Renal pelvis (tissue), 4 donors: ENCODE data around the gene CFAP300. TPM values are rescaled to one million over a fixed set of nuclear protein-coding genes. Genes with fewer than 3 reads are reported as not detected.

Experiments
- DNase-seq: peaks from one replicate; pipeline ENCODE4 v3.0.0-alpha.2; 2013
- polyA plus RNA-seq, 3 donors: library from polyadenylated mRNA; unstranded; fragments of 120-200 nt; gene quantifications; one replicate each; pipeline ENCODE4 v1.2.1, GENCODE V29; 2013; ENCODE audit not compliant: insufficient read length in 3 of 3

CFAP300 gene
- polyA plus RNA-seq, 3 donors, result 4.3 to 6.8 (median 5.6) TPM

DNA sequence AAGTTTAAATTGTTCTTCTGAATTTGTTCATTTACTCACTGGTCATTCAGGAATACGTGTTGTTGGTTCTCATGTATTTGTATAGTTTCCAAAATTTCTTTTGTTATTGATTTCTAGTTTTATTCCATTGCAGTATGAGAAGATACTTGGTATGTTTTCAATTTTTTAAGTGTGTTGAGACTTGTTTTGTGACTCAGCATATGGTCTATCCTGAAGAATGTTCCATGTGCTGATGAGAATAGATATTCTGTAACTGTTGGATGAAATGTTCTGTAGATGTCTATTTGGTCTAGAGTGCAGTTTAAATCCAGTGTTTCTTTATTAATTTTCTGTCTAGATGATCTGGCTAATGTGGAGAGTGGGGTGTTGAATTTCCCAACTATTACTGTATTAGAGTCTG lies 23.5 kb downstream of the CFAP300 start:
- no peak for DNase-seq

GRCh38 chr11:102071497-102072472 lies 24.5 kb downstream of the CFAP300 start:
- no peak for DNase-seq

GRCh38 chr11:102073253-102073652 lies 26.0 kb downstream of the CFAP300 start:
- DNase-seq, result no peak

DNA sequence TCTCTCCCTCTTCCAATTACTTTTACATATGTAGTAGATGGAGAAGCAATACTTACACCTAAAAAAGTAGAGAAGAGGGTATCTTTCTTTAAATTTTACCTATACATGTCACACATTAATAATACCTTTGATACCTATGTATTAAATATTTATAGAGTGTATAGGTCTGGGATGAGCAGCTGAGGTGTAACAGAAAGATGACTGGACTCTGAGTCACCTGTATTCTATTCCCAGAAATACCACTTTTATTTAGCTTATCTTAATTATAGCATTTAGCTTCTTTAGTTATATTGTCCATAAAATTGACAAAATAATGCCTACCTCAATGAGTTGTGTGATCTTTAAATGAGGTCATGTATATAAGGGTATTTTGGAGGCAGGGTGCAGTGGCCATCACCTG lies 32.4 kb downstream of the CFAP300 start:
- DNase-seq, result no peak

GRCh38 chr11:102081313-102081712 lies 34.1 kb downstream of the CFAP300 start:
- DNase-seq, result no peak

DNA sequence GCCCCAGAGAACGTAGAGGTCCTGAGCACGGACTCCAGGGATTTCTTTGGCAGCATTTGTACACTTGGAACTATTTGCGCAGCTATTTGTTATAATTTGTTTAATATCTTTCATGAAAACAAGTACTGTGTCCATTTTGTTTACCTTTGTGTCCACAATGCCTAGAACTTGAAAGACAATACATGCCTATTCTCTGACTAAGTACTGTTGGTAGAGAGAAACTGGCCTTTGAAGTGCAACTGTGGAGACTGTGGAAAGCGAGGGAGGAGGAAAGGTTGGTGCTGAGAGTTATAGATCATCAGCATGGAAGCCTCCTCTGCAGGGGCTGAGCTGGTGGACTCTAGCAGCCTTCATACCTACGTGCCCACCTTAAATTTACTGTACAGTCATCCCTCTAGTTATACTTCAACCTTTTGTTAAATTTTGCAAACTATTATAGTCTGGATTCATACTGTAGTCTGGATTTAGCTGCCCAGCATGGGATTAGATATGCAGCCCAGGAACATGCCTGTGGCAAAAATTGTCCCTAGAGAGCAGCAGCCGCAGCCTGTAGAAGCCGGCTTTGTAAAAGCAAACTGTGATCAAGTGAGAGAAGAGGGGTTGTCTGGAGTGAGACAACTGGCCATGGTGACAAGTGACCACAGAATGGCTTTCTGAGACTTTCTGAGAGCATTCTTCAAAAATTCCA lies 38.8 kb downstream of the CFAP300 start:
- no peak for DNase-seq

DNA sequence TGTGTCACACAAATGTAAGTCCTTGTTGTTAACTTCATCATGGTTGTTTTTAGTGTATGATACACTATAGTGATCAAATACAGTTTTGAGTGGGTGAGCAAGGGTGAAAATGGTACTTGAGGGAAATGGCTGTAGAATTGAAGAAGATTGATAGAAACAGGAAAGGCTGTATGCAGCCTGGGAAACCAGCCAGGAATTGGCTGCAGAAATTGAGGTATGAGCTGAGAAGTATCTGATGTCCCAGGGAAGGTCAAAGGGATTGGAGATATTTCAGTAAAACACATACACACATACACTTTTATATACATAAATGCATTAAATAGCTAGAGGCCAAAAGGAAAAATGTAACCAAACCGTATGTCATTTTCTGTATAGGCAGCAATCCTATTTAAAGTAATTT lies 49.9 kb downstream of the CFAP300 start:
- DNase-seq, result no peak

DNA sequence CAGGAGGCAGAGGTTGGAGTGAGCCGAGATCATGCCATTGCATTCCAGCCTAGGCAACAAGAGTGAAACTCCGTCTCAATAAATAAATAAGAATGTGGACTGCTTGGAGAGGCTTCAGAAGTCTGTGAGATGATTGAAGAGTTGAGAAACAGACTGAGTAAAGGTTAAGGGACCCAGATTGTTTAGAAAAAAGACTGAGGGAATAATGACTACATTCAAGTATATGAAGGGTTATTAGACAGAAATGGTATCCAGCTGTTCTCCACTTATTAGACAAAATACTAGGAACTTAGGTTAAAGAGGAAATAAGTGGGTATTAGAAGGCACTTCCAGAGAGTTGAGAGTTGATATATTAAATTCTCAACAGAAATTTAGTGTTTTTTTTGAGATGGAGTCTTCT lies 52.5 kb downstream of the CFAP300 start:
- DNase-seq, result no peak

- DNase-seq, result no peak
Observed at GRCh38 chr11:102108734-102109440, 61.6 kb downstream of the CFAP300 start.

DNA sequence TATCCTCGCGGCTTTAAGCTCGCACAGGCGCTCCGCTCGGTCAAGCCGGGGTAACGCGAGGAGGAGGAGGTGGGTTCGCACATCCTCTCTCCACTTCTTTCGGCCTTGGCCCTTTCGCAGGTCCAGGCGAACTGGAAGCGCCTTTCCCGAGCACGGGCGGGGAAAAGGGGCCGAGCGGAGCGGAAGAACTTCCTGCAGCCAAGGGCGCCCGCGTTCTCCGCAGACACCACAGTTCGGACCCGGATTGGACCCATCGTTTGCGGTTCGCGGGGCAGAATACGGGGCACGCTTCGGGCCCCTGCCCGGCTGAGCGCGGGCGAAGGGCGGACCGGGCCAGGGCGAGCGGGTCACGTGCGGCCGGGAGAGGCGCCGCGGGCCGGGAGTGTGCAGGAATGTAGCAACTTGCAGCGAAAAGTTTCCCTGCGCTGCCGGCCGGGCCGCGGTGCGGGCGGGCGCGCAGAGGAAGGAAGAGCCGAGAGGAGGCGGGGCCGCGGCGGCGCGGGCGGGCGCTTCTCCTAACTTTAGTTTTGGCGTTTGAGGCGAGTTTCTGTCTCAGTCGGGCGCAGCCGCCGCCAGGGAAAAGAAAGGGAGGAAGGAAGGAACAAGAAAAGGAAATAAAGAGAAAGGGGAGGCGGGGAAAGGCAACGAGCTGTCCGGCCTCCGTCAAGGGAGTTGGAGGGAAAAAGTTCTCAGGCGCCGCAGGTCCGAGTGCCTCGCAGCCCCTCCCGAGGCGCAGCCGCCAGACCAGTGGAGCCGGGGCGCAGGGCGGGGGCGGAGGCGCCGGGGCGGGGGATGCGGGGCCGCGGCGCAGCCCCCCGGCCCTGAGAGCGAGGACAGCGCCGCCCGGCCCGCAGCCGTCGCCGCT lies 62.9 kb downstream of the CFAP300 start, which contains the start of gene YAP1:
Gene YAP1 (plus strand): TSS at position 552 of the 865 bp plus-strand sequence. CDS start 402 bp downstream, outside the sequence.
- DNase-seq, result peak; percentile 96

DNA sequence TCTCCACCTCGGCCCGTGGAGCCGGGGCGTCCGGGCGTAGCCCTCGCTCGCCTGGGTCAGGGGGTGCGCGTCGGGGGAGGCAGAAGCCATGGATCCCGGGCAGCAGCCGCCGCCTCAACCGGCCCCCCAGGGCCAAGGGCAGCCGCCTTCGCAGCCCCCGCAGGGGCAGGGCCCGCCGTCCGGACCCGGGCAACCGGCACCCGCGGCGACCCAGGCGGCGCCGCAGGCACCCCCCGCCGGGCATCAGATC lies 63.4 kb downstream of the CFAP300 start:
- no peak for DNase-seq

- DNase-seq, result peak; percentile 91
Observed at GRCh38 chr11:102111011-102111786, 64.0 kb downstream of the CFAP300 start.

- no peak for DNase-seq
Observed at GRCh38 chr11:102111787-102112508, 64.7 kb downstream of the CFAP300 start.

GRCh38 chr11:102112509-102112821 lies 65.2 kb downstream of the CFAP300 start:
- peak; percentile 38 for DNase-seq

GRCh38 chr11:102114032-102114431 lies 66.8 kb downstream of the CFAP300 start:
- DNase-seq, result no peak

- peak; percentile 67 for DNase-seq
Observed at GRCh38 chr11:102115557-102115956, 68.3 kb downstream of the CFAP300 start.

DNA sequence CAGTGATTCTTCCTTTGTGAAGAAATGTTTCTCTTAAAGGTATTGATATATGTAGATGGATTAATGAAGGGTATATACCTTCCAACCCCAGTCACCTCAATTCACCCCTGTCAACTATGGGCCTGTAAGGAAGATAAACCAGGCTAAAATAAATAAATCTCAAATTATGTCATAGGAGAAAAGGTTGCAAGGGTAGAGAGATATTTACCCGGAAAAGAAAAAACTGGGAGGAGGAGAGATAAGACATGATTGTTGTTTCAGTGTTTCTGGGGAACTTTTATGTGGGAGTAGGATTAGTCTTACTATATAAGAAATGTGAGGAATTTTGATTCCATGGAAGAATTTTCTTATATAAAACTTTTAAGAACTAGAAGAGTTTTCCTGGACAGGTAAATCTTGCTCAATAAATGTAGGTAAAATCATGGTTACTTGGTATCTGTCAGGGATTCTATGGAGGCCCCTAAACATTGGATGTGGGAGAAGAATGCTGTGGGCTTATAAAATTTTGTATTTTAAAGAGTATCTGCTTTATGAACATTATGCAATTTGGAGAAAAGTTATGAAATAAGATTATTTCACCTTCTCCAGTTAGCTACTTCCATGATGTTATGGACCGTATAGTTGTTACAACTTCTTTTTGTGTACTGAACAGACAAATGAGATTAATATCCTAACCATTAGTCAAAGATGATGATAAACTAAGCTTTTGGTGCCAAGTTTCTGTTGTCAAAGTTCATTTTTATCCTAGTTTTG lies 69.4 kb downstream of the CFAP300 start:
- DNase-seq, result no peak

GRCh38 chr11:102117472-102118113 lies 70.4 kb downstream of the CFAP300 start:
- no peak for DNase-seq

DNA sequence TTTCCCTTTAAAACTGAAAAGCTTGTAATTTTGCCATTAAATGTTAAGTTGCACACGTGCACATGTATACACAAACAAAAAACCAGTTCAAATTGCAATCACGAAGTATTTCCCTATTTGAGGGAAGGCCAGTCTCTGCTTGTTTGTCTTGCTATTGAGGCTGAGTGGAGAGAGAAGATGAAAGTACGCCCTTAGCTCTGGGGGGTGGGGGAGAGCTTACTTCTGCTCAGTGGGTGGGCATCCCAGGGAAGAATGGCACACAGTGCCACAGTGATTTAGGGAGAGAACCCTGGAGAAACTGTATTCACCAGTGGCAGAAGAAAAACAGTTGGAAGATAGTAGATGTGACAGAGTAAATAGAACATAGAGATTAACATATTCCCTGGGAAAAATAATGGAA lies 71.7 kb downstream of the CFAP300 start:
- no peak for DNase-seq
